GM19193 (cell line): Measurements from ENCODE around the gene TECPR1.

Experiments
- POLR2A ChIP-seq: IDR thresholded peaks from 4 replicates; pipeline ENCODE4 v1.6.1; 2011; ENCODE audit not compliant: insufficient read depth, insufficient read length; ENCODE audit errors: extremely low read depth

The TECPR1 gene

GRCh38 chr7:98225913-98226614 is 26.0 kb downstream of the TECPR1 start:
- TF ChIP-seq POLR2A = no peak

- no peak for TF ChIP-seq POLR2A
Observed at GRCh38 chr7:98224701-98225181, 27.3 kb downstream of the TECPR1 start.

GRCh38 chr7:98223898-98224700 is 27.9 kb downstream of the TECPR1 start:
- no peak for TF ChIP-seq POLR2A

- no peak for TF ChIP-seq POLR2A
Observed at GRCh38 chr7:98223351-98223897, 28.6 kb downstream of the TECPR1 start.

GRCh38 chr7:98222533-98223195 is 29.4 kb downstream of the TECPR1 start:
- no peak for TF ChIP-seq POLR2A

GRCh38 chr7:98221611-98222532 is 30.2 kb downstream of the TECPR1 start:
- TF ChIP-seq POLR2A = no peak

GRCh38 chr7:98217623-98218582 is 34.1 kb downstream of the TECPR1 start:
- no peak for TF ChIP-seq POLR2A

- no peak for TF ChIP-seq POLR2A
Observed at GRCh38 chr7:98216941-98217622, 35.0 kb downstream of the TECPR1 start.

GRCh38 chr7:98215561-98216495 is 36.2 kb downstream of the TECPR1 start:
- no peak for TF ChIP-seq POLR2A

GRCh38 chr7:98214811-98215321 is 37.2 kb downstream of the TECPR1 start:
- no peak for TF ChIP-seq POLR2A

- no peak for TF ChIP-seq POLR2A
Observed at GRCh38 chr7:98213888-98214810, 37.9 kb downstream of the TECPR1 start.
